GM12874 (cell line): ENCODE data around the gene APBA2.

Experiments
- CTCF ChIP-seq: IDR thresholded peaks from 2 replicates; pipeline ENCODE4 v1.5.1; 2011; ENCODE audit warnings: low read depth, mild to moderate bottlenecking, control low read depth, low read length, moderate library complexity; ENCODE audit not compliant: insufficient read depth

Gene APBA2

GRCh38 chr15:28946803-28947202 lies 61.0 kb downstream of the APBA2 start:
- TF ChIP-seq CTCF, result no peak

- TF ChIP-seq CTCF, result no peak
Observed at GRCh38 chr15:28947221-28947674, 61.5 kb downstream of the APBA2 start.

GRCh38 chr15:28948036-28948435 lies 62.3 kb downstream of the APBA2 start:
- no peak for TF ChIP-seq CTCF

- TF ChIP-seq CTCF, result no peak
Observed at GRCh38 chr15:28950916-28951315, 65.1 kb downstream of the APBA2 start.

GRCh38 chr15:28952666-28953491 lies 67.1 kb downstream of the APBA2 start:
- no peak for TF ChIP-seq CTCF

- TF ChIP-seq CTCF, result no peak
Observed at GRCh38 chr15:28953573-28954195, 67.9 kb downstream of the APBA2 start.

- no peak for TF ChIP-seq CTCF
Observed at GRCh38 chr15:28954466-28955159, 68.8 kb downstream of the APBA2 start.
